Smooth muscle cell (in vitro differentiated cells): Measurements from ENCODE around the gene HLA-G. TPM values are rescaled to one million over a fixed set of nuclear protein-coding genes. Genes with fewer than 3 reads are reported as not detected.

Experiments
- DNase-seq: peaks from one replicate; lab custom pipeline; 2025; ENCODE audit not compliant: unreplicated experiment; lab: John Stamatoyannopoulos, UW
- H2AFZ ChIP-seq: fragments of 200-600 bp; sonication (generic); 2 replicates; pipeline ENCODE4 v1.6.0; 2016; ENCODE audit warnings: antibody characterized with exemption, low read depth, mild to moderate bottlenecking
- H3F3A ChIP-seq: fragments of 200-600 bp; sonication (generic); 2 replicates; pipeline ENCODE4 v1.6.0; 2017; ENCODE audit warnings: antibody characterized with exemption, low read depth
- H3K27ac ChIP-seq: fragments of 200-600 bp; sonication (generic); 2 replicates; pipeline ENCODE4 v1.5.1; 2016; ENCODE audit warnings: low read depth, mild to moderate bottlenecking
- H3K27me3 ChIP-seq: fragments of 200-600 bp; sonication (generic); 2 replicates; pipeline ENCODE4 v1.6.1; 2016; ENCODE audit warnings: low read depth, mild to moderate bottlenecking
- H3K36me3 ChIP-seq: fragments of 200-600 bp; sonication (generic); 2 replicates; pipeline ENCODE4 v1.5.1; 2016; ENCODE audit warnings: low read depth
- H3K4me1 ChIP-seq: fragments of 200-600 bp; sonication (generic); 2 replicates; pipeline ENCODE4 v1.5.1; 2016; ENCODE audit warnings: low read depth
- H3K4me2 ChIP-seq: fragments of 200-600 bp; sonication (generic); 2 replicates; pipeline ENCODE4 v1.6.0; 2016; ENCODE audit warnings: mild to moderate bottlenecking
- H3K4me3 ChIP-seq: fragments of 200-600 bp; sonication (generic); 2 replicates; pipeline ENCODE4 v1.5.1; 2016; ENCODE audit warnings: mild to moderate bottlenecking
- H3K79me2 ChIP-seq: fragments of 200-600 bp; sonication (generic); 2 replicates; pipeline ENCODE4 v1.6.0; 2016; ENCODE audit warnings: low read depth, mild to moderate bottlenecking
- H3K9ac ChIP-seq: fragments of 200-600 bp; sonication (generic); 2 replicates; pipeline ENCODE4 v1.6.0; 2016; ENCODE audit warnings: low read depth
- H3K9me3 ChIP-seq: fragments of 200-600 bp; sonication (generic); replicated peaks from 2 replicates; pipeline ENCODE4 v1.5.1; 2016; ENCODE audit warnings: low read depth
- H4K20me1 ChIP-seq: fragments of 200-600 bp; sonication (generic); 2 replicates; pipeline ENCODE4 v1.6.0; 2016; ENCODE audit warnings: low read depth
- CTCF ChIP-seq: fragments of 200-600 bp; sonication (generic); IDR thresholded peaks from 2 replicates; pipeline ENCODE4 v1.5.1; 2017; ENCODE audit warnings: borderline replicate concordance, mild to moderate bottlenecking, antibody characterized with exemption; ENCODE audit not compliant: insufficient read depth, poor library complexity, severe bottlenecking
- WGBS: methylation state at CpG from one replicate; pipeline ENCODE4 v1.1.7; 2016; ENCODE audit warnings: low lambda C conversion rate; 5-methylcytosine and 5-hydroxymethylcytosine counted together
- polyA plus RNA-seq: library from polyadenylated mRNA; unstranded; fragments of >200 nt; fragmentation: Nextera tagmentation; extraction: Ambion mirVana; gene quantifications from 2 replicates; pipeline ENCODE4 v1.2.1, GENCODE V29; 2016
- total RNA-seq: library from RNA; depleted of rRNA; stranded (reverse); fragments of >200 nt; gene quantifications from 2 replicates; pipeline ENCODE4 v1.2.3, GENCODE V29; 2014

Gene HLA-G
- total and polyA plus RNA-seq, 2 experiments from 2014 or later = 0.22 to 1.7 TPM

DNA sequence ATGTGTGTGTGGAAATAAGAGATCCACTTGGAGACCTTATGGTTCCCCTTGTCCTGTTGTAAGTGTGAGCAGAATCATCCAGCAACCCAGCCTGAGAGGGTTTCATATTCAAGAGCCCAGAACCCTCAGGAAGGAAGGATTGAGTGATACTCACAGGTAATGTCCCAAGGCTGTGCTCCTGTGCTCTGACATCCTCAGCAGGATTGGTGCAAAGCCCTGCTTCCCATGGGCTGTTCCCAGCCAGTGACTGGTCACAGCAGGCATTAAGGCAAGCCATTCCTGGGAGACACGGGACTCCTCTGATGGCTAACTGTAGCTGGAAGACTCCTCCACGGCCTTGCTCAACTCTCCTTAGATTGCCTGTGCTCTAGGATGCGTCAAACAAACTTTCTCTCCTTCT is 33.8 kb upstream of the HLA-G start:
- DNase-seq = no peak
- Histone ChIP-seq H2AFZ (no peak overlapping the region), H3K79me2 (no peaks in the 10 kb centered on the region), H3K4me1 (no peaks in the 10 kb centered on the region), H3F3A (no peaks in the 10 kb centered on the region), H3K9ac (no peak overlapping the region), H3K9me3 (no peaks in the 10 kb centered on the region), H3K27ac (no peak overlapping the region), H3K4me3 (no peak overlapping the region), H3K27me3 (peaks cover 47% of the 10 kb centered on the region), H3K36me3 (no peaks in the 10 kb centered on the region), H4K20me1 (no peaks in the 10 kb centered on the region), H3K4me2 (no peak overlapping the region)
- 77% methylated on average over 3 of the region's 3 CpGs for WGBS
- no peak for TF ChIP-seq CTCF

GRCh38 chr6:29796026-29796425 is 31.6 kb upstream of the HLA-G start:
- Histone ChIP-seq H2AFZ (no peak overlapping the region), H3K36me3 (no peaks in the 10 kb centered on the region), H3K4me2 (no peak overlapping the region), H3K9me3 (no peaks in the 10 kb centered on the region), H3K27me3 (peaks cover 43% of the 10 kb centered on the region), H3F3A (no peaks in the 10 kb centered on the region), H3K27ac (no peak overlapping the region), H3K79me2 (no peaks in the 10 kb centered on the region), H3K4me1 (no peaks in the 10 kb centered on the region), H3K4me3 (no peak overlapping the region), H4K20me1 (no peaks in the 10 kb centered on the region), H3K9ac (no peak overlapping the region)
- no peak for TF ChIP-seq CTCF
- no peak for DNase-seq
- 76% methylated on average over 2 of the region's 2 CpGs for WGBS

DNA sequence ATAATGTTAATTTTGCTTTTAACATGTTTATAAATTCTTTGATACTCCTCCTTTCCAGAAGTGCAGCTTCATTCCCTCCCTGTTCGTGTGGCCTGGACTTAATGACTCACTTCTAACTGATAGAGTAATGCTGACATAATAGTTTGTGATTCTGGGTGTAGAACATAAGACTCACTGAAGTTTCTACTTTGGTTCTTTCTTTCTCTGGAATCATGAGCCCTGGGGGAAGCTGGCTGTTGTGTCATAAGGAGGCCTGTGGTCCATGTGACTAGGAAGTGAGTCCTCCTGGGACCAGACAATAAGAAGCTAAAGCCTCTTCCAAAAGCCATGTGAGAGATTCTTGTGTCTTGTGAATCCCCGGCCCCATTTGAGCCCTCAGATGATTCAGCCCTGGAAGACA is 30.5 kb upstream of the HLA-G start:
- DNase-seq = no peak
- no peaks in the 10 kb centered on the region for H4K20me1 ChIP-seq
- H3K4me2 ChIP-seq = no peak overlapping the region
- peak overlapping the region; percentile 25 for H3K27ac ChIP-seq
- H3F3A ChIP-seq = no peaks in the 10 kb centered on the region
- H2AFZ ChIP-seq = no peak overlapping the region
- H3K4me3 ChIP-seq = no peak overlapping the region
- no peaks in the 10 kb centered on the region for H3K79me2 ChIP-seq
- no peak overlapping the region for H3K9ac ChIP-seq
- no peaks in the 10 kb centered on the region for H3K36me3 ChIP-seq
- no peaks in the 10 kb centered on the region for H3K9me3 ChIP-seq
- whole genome bisulfite sequencing = 21% methylated on average over 2 of the region's 2 CpGs
- peaks cover 32% of the 10 kb centered on the region for H3K27me3 ChIP-seq
- no peaks in the 10 kb centered on the region for H3K4me1 ChIP-seq
- no peak for TF ChIP-seq CTCF

DNA sequence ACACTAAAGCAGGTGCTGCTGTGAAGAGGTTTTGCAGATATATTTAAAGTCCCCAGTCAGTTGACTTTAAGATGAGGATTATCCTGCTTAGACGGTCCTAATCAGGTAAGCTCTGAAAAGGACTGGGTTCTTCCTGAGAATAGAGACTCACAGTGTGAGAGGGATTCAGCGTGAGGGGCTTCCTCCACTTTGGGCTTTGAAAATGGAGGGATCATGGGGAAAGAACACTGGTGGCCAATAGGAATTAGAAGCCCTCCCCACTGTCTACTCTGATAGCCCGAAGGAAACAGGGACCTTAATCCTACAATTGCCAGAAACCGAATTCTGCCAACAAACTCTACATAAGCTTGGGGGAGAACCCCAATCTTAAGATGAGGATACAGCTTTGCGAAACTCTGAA is 29.7 kb upstream of the HLA-G start:
- no peak overlapping the region for H3K4me2 ChIP-seq
- H3K79me2 ChIP-seq = no peaks in the 10 kb centered on the region
- H3K27me3 ChIP-seq = peaks cover 24% of the 10 kb centered on the region
- no peaks in the 10 kb centered on the region for H3K36me3 ChIP-seq
- peak overlapping the region; percentile 25 for H3K27ac ChIP-seq
- no peak for TF ChIP-seq CTCF
- no peaks in the 10 kb centered on the region for H4K20me1 ChIP-seq
- H3K4me3 ChIP-seq = no peak overlapping the region
- no peak for DNase-seq
- H3K9me3 ChIP-seq = no peaks in the 10 kb centered on the region
- WGBS = 89% methylated on average over 5 of the region's 5 CpGs
- H3F3A ChIP-seq = no peaks in the 10 kb centered on the region
- H3K9ac ChIP-seq = no peak overlapping the region
- H3K4me1 ChIP-seq = no peaks in the 10 kb centered on the region
- H2AFZ ChIP-seq = no peak overlapping the region
